Liver (tissue), 9 donors: ENCODE results near the gene CHN1. TPM values are rescaled to one million over a fixed set of nuclear protein-coding genes. Genes with fewer than 3 reads are reported as not detected.

Source experiments
- DNase-seq: peaks from one replicate; pipeline ENCODE4 v3.0.0-alpha.2; 2017; ENCODE audit warnings: low spot score
- H3K27ac ChIP-seq, 2 donors: one replicate each; pipeline ENCODE4 v1.7.0; 2013; ENCODE audit warnings: inconsistent platforms in 2 of 2, low read length in 2 of 2, control low read depth in 1 of 2, low read depth in 1 of 2, mild to moderate bottlenecking in 1 of 2
- H3K27me3 ChIP-seq, 4 donors: one replicate each; pipeline versions ENCODE4 v1.6.1 to v1.7.0; 2013; ENCODE audit warnings: low read length in 3 of 4, inconsistent platforms in 1 of 4, mild to moderate bottlenecking in 1 of 4, moderate library complexity in 1 of 4; ENCODE audit not compliant: control insufficient read depth in 4 of 4, insufficient read depth in 4 of 4
- H3K36me3 ChIP-seq, 4 donors: one replicate each; pipeline versions ENCODE4 v1.6.1 to v1.7.0; 2013; ENCODE audit warnings: low read length in 3 of 4, mild to moderate bottlenecking in 3 of 4, low read depth in 1 of 4, moderate library complexity in 1 of 4; ENCODE audit not compliant: control insufficient read depth in 4 of 4, insufficient read depth in 3 of 4
- H3K4me1 ChIP-seq, 4 donors: one replicate each; pipeline versions ENCODE4 v1.6.1 to v1.7.0; 2013; ENCODE audit warnings: low read length in 3 of 4, mild to moderate bottlenecking in 3 of 4, moderate library complexity in 1 of 4; ENCODE audit not compliant: control insufficient read depth in 4 of 4, insufficient read depth in 4 of 4
- H3K4me3 ChIP-seq, 3 donors: one replicate each; pipeline versions ENCODE4 v1.6.1 to v1.7.0; 2013; ENCODE audit warnings: low read length in 3 of 3, control low read depth in 1 of 3, low read depth in 1 of 3, mild to moderate bottlenecking in 1 of 3
- H3K9ac ChIP-seq, 2 donors: one replicate each; pipeline ENCODE4 v1.7.0; 2013; ENCODE audit warnings: low read length in 2 of 2, mild to moderate bottlenecking in 2 of 2, moderate library complexity in 2 of 2, control low read depth in 1 of 2, low read depth in 1 of 2
- H3K9me3 ChIP-seq, 4 donors: one replicate each; pipeline versions ENCODE4 v1.6.1 to v1.7.0; 2013; ENCODE audit warnings: low read length in 3 of 4; ENCODE audit not compliant: control insufficient read depth in 4 of 4
- EGR1 ChIP-seq, 2 donors: IDR thresholded peaks; 2 replicates each; pipeline ENCODE4 v1.6.1; 2016 to 2018; ENCODE audit warnings: antibody characterized with exemption in 2 of 2, low read depth in 2 of 2
- FOXA2 ChIP-seq: IDR thresholded peaks from 2 replicates; pipeline ENCODE4 v1.6.1; 2016; ENCODE audit warnings: antibody characterized with exemption
- GABPA ChIP-seq, 2 donors: IDR thresholded peaks in 1 of 2; conservative IDR thresholded peaks in 1 of 2; 2 replicates each; pipeline ENCODE4 v1.6.1; 2016; ENCODE audit warnings: antibody characterized with exemption in 2 of 2, mild to moderate bottlenecking in 1 of 2, moderate library complexity in 1 of 2
- HNF4A ChIP-seq, 2 donors: conservative IDR thresholded peaks; 2 replicates each; pipeline ENCODE4 v1.6.1; 2016; ENCODE audit warnings: antibody characterized with exemption in 2 of 2, mild to moderate bottlenecking in 2 of 2
- HNF4G ChIP-seq: IDR thresholded peaks from 2 replicates; pipeline ENCODE4 v1.6.1; 2016; ENCODE audit warnings: antibody characterized with exemption
- JUND ChIP-seq, 2 donors: IDR thresholded peaks; 2 replicates each; pipeline ENCODE4 v1.6.1; 2016; ENCODE audit warnings: antibody characterized with exemption in 2 of 2
- MAX ChIP-seq: IDR thresholded peaks from 2 replicates; pipeline ENCODE4 v1.6.1; 2016; ENCODE audit warnings: antibody characterized with exemption
- NR2F2 ChIP-seq: IDR thresholded peaks from 2 replicates; pipeline ENCODE4 v1.6.1; 2016; ENCODE audit warnings: antibody characterized with exemption
- RAD21 ChIP-seq, 2 donors: IDR thresholded peaks; 2 replicates each; pipeline ENCODE4 v1.6.1; 2016; ENCODE audit warnings: antibody characterized with exemption in 2 of 2, mild to moderate bottlenecking in 2 of 2
- RXRA ChIP-seq, 2 donors: IDR thresholded peaks; 2 replicates each; pipeline ENCODE4 v1.6.1; 2017 to 2018; ENCODE audit warnings: antibody characterized with exemption in 2 of 2, mild to moderate bottlenecking in 1 of 2
- SP1 ChIP-seq: IDR thresholded peaks from 2 replicates; pipeline ENCODE4 v1.6.1; 2018; ENCODE audit warnings: antibody characterized with exemption, mild to moderate bottlenecking
- TAF1 ChIP-seq: conservative IDR thresholded peaks from 2 replicates; pipeline ENCODE4 v1.6.1; 2016; ENCODE audit warnings: antibody characterized with exemption, mild to moderate bottlenecking
- YY1 ChIP-seq: IDR thresholded peaks from 2 replicates; pipeline ENCODE4 v1.6.1; 2016; ENCODE audit warnings: antibody characterized with exemption, mild to moderate bottlenecking
- ZBTB33 ChIP-seq: IDR thresholded peaks from 2 replicates; pipeline ENCODE4 v1.6.1; 2016; ENCODE audit warnings: antibody characterized with exemption
- WGBS: extraction: QIAGEN DNeasy Blood & Tissue Kit; methylation state at CpG from one replicate; pipeline ENCODE4 v1.1.7; 2013; 5-methylcytosine and 5-hydroxymethylcytosine counted together
- polyA plus RNA-seq, 2 donors: library from polyadenylated mRNA; stranded (reverse) in 1 of 2; unstranded in 1 of 2; fragments of 200-250 nt in 1 of 2; fragments of >200 nt in 1 of 2; fragmentation: Nextera tagmentation in 1 of 2; extraction: Ambion mirVana in 1 of 2; gene quantifications; one replicate each; pipeline versions ENCODE4 v1.2.1 to v1.2.3, GENCODE V29; 2013 to 2015
- total RNA-seq, 2 donors: library from RNA; depleted of rRNA; stranded (reverse); fragments of >200 nt; gene quantifications; one replicate each; pipeline ENCODE4 v1.2.3, GENCODE V29; 2014
- TF ChIP-seq, protein P1 (sequence below): fragments of 150-350 bp; IDR thresholded peaks from 2 replicates; pipeline ENCODE4 v1.5.1; 2017; ENCODE audit warnings: improper control_type of control experiment, low read depth, low read length; ENCODE audit not compliant: missing input control
- donor health status: healthy.
- donor health status: healthy.
- donor health status: healthy.
- donor health status: healthy.
- donor health status: healthy.

CHN1 gene
- total and polyA plus RNA-seq, 4 donors: 0.66 to 1.6 (median 1.1) TPM

- TF ChIP-seq GABPA (IDR thresholded peaks at IDR 0.05 in 1 of 2, conservative IDR thresholded peaks at IDR 0.05 in 1 of 2) (no peak), YY1 (no peak), JUND (IDR thresholded peaks at IDR 0.05) (no peak), EGR1 (IDR thresholded peaks at IDR 0.05; ENCODE audit: low read depth in 2 of 2) (no peak)
- TF ChIP-seq, protein P1, sequence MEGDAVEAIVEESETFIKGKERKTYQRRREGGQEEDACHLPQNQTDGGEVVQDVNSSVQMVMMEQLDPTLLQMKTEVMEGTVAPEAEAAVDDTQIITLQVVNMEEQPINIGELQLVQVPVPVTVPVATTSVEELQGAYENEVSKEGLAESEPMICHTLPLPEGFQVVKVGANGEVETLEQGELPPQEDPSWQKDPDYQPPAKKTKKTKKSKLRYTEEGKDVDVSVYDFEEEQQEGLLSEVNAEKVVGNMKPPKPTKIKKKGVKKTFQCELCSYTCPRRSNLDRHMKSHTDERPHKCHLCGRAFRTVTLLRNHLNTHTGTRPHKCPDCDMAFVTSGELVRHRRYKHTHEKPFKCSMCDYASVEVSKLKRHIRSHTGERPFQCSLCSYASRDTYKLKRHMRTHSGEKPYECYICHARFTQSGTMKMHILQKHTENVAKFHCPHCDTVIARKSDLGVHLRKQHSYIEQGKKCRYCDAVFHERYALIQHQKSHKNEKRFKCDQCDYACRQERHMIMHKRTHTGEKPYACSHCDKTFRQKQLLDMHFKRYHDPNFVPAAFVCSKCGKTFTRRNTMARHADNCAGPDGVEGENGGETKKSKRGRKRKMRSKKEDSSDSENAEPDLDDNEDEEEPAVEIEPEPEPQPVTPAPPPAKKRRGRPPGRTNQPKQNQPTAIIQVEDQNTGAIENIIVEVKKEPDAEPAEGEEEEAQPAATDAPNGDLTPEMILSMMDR: no peak
These were observed 245.7 kb downstream of the CHN1 start (continued) for GRCh38 chr2:174759381-174760065.

DNA sequence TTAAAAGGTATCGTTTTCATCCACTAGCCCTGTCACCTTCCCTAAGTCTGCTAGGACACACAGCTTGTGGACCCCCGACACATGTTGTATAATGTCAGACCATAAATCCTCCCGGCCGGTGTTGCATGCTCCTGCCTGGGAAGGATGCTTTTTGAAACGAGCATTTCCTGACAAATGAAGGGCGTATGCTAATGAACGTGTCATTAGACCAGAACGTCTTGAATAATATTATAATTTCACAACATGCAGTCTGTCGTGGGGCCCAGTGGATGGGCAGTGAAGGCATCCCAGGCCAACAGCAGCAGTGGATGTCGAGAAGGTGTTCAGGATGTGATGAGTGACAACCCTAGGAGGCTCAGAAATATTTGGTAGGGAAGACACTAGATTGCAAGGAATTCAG lies 248.4 kb downstream of the CHN1 start:
- Histone ChIP-seq H3K9me3 (no peaks in the 10 kb centered on the region), H3K27me3 (no peaks in the 10 kb centered on the region), H3K36me3 (no peaks in the 10 kb centered on the region), H3K4me3 (no peak overlapping the region), H3K4me1 (no peaks in the 10 kb centered on the region), H3K27ac (no peak overlapping the region), H3K9ac (no peak overlapping the region)
- no peak for DNase-seq
- 82% methylated on average over 10 of the region's 10 CpGs for WGBS
- TF ChIP-seq SP1 (no peak), RAD21 (IDR thresholded peaks at IDR 0.05) (no peak), HNF4A (conservative IDR thresholded peaks at IDR 0.05) (no peak), NR2F2 (no peak), RXRA (IDR thresholded peaks at IDR 0.05) (no peak)
- TF ChIP-seq, protein P1: no peak

DNA sequence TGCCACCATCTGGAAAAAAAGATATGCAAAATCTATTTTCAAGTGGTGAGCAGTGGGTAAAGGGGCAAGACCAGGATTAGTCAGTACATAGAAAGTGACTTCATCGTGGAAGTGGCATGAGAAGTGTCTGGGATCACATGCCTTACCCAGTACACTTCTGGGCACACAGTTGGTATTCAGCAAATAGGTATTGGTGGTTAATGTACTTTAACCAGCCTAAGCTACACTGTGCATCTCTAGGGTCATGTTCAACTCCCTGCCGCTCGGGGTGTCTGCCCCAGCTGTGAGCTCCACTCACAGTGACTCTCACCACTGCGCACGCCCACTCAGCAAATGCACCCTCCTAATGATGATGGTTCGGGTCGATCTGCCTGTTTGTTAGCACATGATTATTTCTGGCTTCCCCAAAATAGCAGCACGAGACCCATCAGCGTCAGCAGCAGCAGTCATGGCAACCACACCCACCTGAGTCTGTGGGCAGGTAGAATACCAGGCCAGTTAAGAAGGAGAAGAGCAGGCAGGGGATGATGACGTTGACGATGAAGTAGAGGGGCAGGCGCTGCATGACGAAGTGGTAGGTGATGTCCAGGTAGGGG lies 252.0 kb downstream of the CHN1 start:
- no peaks in the 10 kb centered on the region for H3K36me3 ChIP-seq
- H3K27me3 ChIP-seq: no peaks in the 10 kb centered on the region
- no peak for DNase-seq
- no peak overlapping the region for H3K4me3 ChIP-seq
- H3K9ac ChIP-seq: no peak overlapping the region
- 91% methylated on average over 13 of the region's 13 CpGs for WGBS
- no peak for TF ChIP-seq FOXA2
- TF ChIP-seq TAF1: no peak
- no peak for TF ChIP-seq ZBTB33
- TF ChIP-seq JUND (IDR thresholded peaks at IDR 0.05): no peak
- no peak for TF ChIP-seq MAX
- TF ChIP-seq HNF4G: no peak
- TF ChIP-seq EGR1 (IDR thresholded peaks at IDR 0.05; ENCODE audit: low read depth in 2 of 2): no peak
- no peak for TF ChIP-seq RAD21 (IDR thresholded peaks at IDR 0.05)
- no peak for TF ChIP-seq NR2F2
- no peak for TF ChIP-seq HNF4A (conservative IDR thresholded peaks at IDR 0.05)
- H3K4me1 ChIP-seq: no peaks in the 10 kb centered on the region
- no peak overlapping the region for H3K27ac ChIP-seq
- no peaks in the 10 kb centered on the region for H3K9me3 ChIP-seq
